ENCODE results near the gene THRAP3. TPM values are rescaled to one million over a fixed set of nuclear protein-coding genes. Genes with fewer than 3 reads are reported as not detected.

Gene THRAP3
- total and polyA plus RNA-seq, 2 of the 8 experiments (the other 6 are each of a cell fraction or from before 2014, with no cell fraction given) = 40.2 to 183 TPM

- TF ChIP-seq, protein P1, sequence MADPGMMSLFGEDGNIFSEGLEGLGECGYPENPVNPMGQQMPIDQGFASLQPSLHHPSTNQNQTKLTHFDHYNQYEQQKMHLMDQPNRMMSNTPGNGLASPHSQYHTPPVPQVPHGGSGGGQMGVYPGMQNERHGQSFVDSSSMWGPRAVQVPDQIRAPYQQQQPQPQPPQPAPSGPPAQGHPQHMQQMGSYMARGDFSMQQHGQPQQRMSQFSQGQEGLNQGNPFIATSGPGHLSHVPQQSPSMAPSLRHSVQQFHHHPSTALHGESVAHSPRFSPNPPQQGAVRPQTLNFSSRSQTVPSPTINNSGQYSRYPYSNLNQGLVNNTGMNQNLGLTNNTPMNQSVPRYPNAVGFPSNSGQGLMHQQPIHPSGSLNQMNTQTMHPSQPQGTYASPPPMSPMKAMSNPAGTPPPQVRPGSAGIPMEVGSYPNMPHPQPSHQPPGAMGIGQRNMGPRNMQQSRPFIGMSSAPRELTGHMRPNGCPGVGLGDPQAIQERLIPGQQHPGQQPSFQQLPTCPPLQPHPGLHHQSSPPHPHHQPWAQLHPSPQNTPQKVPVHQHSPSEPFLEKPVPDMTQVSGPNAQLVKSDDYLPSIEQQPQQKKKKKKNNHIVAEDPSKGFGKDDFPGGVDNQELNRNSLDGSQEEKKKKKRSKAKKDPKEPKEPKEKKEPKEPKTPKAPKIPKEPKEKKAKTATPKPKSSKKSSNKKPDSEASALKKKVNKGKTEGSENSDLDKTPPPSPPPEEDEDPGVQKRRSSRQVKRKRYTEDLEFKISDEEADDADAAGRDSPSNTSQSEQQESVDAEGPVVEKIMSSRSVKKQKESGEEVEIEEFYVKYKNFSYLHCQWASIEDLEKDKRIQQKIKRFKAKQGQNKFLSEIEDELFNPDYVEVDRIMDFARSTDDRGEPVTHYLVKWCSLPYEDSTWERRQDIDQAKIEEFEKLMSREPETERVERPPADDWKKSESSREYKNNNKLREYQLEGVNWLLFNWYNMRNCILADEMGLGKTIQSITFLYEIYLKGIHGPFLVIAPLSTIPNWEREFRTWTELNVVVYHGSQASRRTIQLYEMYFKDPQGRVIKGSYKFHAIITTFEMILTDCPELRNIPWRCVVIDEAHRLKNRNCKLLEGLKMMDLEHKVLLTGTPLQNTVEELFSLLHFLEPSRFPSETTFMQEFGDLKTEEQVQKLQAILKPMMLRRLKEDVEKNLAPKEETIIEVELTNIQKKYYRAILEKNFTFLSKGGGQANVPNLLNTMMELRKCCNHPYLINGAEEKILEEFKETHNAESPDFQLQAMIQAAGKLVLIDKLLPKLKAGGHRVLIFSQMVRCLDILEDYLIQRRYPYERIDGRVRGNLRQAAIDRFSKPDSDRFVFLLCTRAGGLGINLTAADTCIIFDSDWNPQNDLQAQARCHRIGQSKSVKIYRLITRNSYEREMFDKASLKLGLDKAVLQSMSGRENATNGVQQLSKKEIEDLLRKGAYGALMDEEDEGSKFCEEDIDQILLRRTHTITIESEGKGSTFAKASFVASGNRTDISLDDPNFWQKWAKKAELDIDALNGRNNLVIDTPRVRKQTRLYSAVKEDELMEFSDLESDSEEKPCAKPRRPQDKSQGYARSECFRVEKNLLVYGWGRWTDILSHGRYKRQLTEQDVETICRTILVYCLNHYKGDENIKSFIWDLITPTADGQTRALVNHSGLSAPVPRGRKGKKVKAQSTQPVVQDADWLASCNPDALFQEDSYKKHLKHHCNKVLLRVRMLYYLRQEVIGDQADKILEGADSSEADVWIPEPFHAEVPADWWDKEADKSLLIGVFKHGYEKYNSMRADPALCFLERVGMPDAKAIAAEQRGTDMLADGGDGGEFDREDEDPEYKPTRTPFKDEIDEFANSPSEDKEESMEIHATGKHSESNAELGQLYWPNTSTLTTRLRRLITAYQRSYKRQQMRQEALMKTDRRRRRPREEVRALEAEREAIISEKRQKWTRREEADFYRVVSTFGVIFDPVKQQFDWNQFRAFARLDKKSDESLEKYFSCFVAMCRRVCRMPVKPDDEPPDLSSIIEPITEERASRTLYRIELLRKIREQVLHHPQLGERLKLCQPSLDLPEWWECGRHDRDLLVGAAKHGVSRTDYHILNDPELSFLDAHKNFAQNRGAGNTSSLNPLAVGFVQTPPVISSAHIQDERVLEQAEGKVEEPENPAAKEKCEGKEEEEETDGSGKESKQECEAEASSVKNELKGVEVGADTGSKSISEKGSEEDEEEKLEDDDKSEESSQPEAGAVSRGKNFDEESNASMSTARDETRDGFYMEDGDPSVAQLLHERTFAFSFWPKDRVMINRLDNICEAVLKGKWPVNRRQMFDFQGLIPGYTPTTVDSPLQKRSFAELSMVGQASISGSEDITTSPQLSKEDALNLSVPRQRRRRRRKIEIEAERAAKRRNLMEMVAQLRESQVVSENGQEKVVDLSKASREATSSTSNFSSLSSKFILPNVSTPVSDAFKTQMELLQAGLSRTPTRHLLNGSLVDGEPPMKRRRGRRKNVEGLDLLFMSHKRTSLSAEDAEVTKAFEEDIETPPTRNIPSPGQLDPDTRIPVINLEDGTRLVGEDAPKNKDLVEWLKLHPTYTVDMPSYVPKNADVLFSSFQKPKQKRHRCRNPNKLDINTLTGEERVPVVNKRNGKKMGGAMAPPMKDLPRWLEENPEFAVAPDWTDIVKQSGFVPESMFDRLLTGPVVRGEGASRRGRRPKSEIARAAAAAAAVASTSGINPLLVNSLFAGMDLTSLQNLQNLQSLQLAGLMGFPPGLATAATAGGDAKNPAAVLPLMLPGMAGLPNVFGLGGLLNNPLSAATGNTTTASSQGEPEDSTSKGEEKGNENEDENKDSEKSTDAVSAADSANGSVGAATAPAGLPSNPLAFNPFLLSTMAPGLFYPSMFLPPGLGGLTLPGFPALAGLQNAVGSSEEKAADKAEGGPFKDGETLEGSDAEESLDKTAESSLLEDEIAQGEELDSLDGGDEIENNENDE (IDR thresholded peaks at IDR 0.05; ENCODE audit: insufficient replicate concordance, low read length) = no peak
- no peak for TF ChIP-seq POLR2AphosphoS5 (IDR thresholded peaks at IDR 0.05; ENCODE audit: low read depth, low read length)
- no peak for TF ChIP-seq BCL11A (IDR thresholded peaks at IDR 0.05; ENCODE audit: low read depth in 2 of 2, low read length in 2 of 2)
- no peak for TF ChIP-seq USF2 (IDR thresholded peaks at IDR 0.05; ENCODE audit: low read length)
- no peak for TF ChIP-seq SP2 (IDR thresholded peaks at IDR 0.05; ENCODE audit: low read length)
- no peak for TF ChIP-seq BRCA1 (IDR thresholded peaks at IDR 0.05; ENCODE audit: low read depth, low read length)
- no peak for TF ChIP-seq RAD21 (IDR thresholded peaks at IDR 0.05 in 1 of 2, conservative IDR thresholded peaks at IDR 0.05 in 1 of 2; ENCODE audit: low read depth in 2 of 2, low read length in 2 of 2)
- TF ChIP-seq GABPA (IDR thresholded peaks at IDR 0.05; ENCODE audit: borderline replicate concordance, insufficient read depth, low read length) = no peak
- no peak for TF ChIP-seq SP1 (IDR thresholded peaks at IDR 0.05; ENCODE audit: low read depth, low read length)
- no peak for TF ChIP-seq TAF1 (IDR thresholded peaks at IDR 0.05; ENCODE audit: low read depth, low read length)
- TF ChIP-seq TCF12 (IDR thresholded peaks at IDR 0.05; ENCODE audit: low read depth, low read length) = no peak
These were observed 115.0 kb downstream of the THRAP3 start (continued) for GRCh38 chr1:36339215-36339614.

All from H1 (cell line).